HEK293 (cell line): ENCODE data around the gene UNC50.
A peak's percentile ranks its signal among the peaks of the same experiment; 100 is the strongest.

Experiments used
- CTCF ChIA-PET: fragments of 350-600 bp; formaldehyde crosslinking; extraction: SDS; loops from one replicate; lab custom pipeline; 2021; ENCODE audit warnings: antibody characterized with exemption; lab: Yijun Ruan, JAX
- POLR2A ChIA-PET: fragments of 300-600 bp; formaldehyde crosslinking; extraction: SDS; loops from one replicate; lab custom pipeline; 2020; ENCODE audit warnings: antibody characterized with exemption, inconsistent platforms; lab: Yijun Ruan, JAX
- H3K27ac ChIP-seq: fragments of 200-500 bp; sonication (Bioruptor generic); 2 replicates; pipeline ENCODE4 v1.5.1; 2014; ENCODE audit warnings: low read depth, low read length, control low read depth, inconsistent platforms; ENCODE audit errors: extremely low read depth
- H3K36me3 ChIP-seq, 2 experiments: fragments of 200-500 bp in 1 of 2; sonication (Bioruptor generic) in 1 of 2; 1 replicate in 1 of 2; 2 replicates in 1 of 2; pipeline ENCODE4 v1.5.1; 2014 to 2017; ENCODE audit warnings: inconsistent platforms in 2 of 2, low read length in 2 of 2; ENCODE audit not compliant: control insufficient read depth in 2 of 2, insufficient read depth in 1 of 2
- H3K4me1 ChIP-seq: fragments of 200-500 bp; sonication (Bioruptor generic); 2 replicates; pipeline ENCODE4 v1.5.1; 2014; ENCODE audit warnings: mild to moderate bottlenecking, low read length, inconsistent platforms; ENCODE audit not compliant: control insufficient read depth, insufficient read depth
- H3K4me3 ChIP-seq: 2 replicates; pipeline ENCODE4 v1.5.1; 2011; ENCODE audit warnings: low read depth, mild to moderate bottlenecking, control low read depth, low read length, moderate library complexity
- H3K9me3 ChIP-seq: fragments of 200-500 bp; sonication (Bioruptor generic); 2 replicates; pipeline ENCODE4 v1.5.1; 2014; ENCODE audit warnings: low read depth, low read length, inconsistent platforms; ENCODE audit not compliant: control insufficient read depth, insufficient read depth
- GFI1B ChIP-seq: fragments of 450-650 bp; formaldehyde crosslinking; IDR thresholded peaks from 2 replicates; pipeline ENCODE4 v1.5.1; 2016; ENCODE audit warnings: missing biosample characterization, missing genetic modification characterization
- GLIS1 ChIP-seq: fragments of 450-650 bp; formaldehyde crosslinking; IDR thresholded peaks from 2 replicates; pipeline ENCODE4 v1.5.1; 2016; ENCODE audit warnings: missing biosample characterization, missing genetic modification characterization
- SCRT2 ChIP-seq: fragments of 450-650 bp; formaldehyde crosslinking; IDR thresholded peaks from 2 replicates; pipeline ENCODE4 v1.5.1; 2016; ENCODE audit warnings: missing biosample characterization, missing genetic modification characterization
- TRIM28 ChIP-seq: IDR thresholded peaks from 2 replicates; pipeline ENCODE4 v1.6.1; 2011; ENCODE audit warnings: low read length, control low read depth, borderline replicate concordance
- ZBTB11 ChIP-seq: fragments of 450-650 bp; formaldehyde crosslinking; conservative IDR thresholded peaks from 2 replicates; pipeline ENCODE4 v1.5.1; 2016; ENCODE audit warnings: low read depth, missing biosample characterization, missing genetic modification characterization
- ZBTB26 ChIP-seq: fragments of 450-650 bp; formaldehyde crosslinking; optimal IDR thresholded peaks from 2 replicates; pipeline ENCODE3; 2016; ENCODE audit warnings: missing biosample characterization, mild to moderate bottlenecking, missing genetic modification characterization
- ZFHX2 ChIP-seq: fragments of 450-650 bp; formaldehyde crosslinking; conservative IDR thresholded peaks from 2 replicates; pipeline ENCODE4 v1.5.1; 2016; ENCODE audit warnings: missing biosample characterization, missing genetic modification characterization
- ZNF140 ChIP-seq: fragments of 450-650 bp; formaldehyde crosslinking; IDR thresholded peaks from 2 replicates; pipeline ENCODE4 v1.5.1; 2016; ENCODE audit warnings: missing biosample characterization, missing genetic modification characterization
- ZNF155 ChIP-seq: fragments of 450-650 bp; formaldehyde crosslinking; IDR thresholded peaks from 2 replicates; pipeline ENCODE4 v1.5.1; 2016; ENCODE audit warnings: missing biosample characterization, missing genetic modification characterization
- ZNF16 ChIP-seq: fragments of 450-650 bp; formaldehyde crosslinking; IDR thresholded peaks from 2 replicates; pipeline ENCODE4 v1.5.1; 2016; ENCODE audit warnings: low read depth, missing biosample characterization, missing genetic modification characterization
- ZNF202 ChIP-seq: fragments of 450-650 bp; formaldehyde crosslinking; IDR thresholded peaks from 2 replicates; pipeline ENCODE4 v1.5.1; 2016; ENCODE audit warnings: missing biosample characterization, missing genetic modification characterization, borderline replicate concordance
- ZNF311 ChIP-seq: fragments of 450-650 bp; formaldehyde crosslinking; IDR thresholded peaks from 2 replicates; pipeline ENCODE4 v1.5.1; 2017; ENCODE audit warnings: missing biosample characterization, missing genetic modification characterization, borderline replicate concordance
- ZNF324 ChIP-seq: fragments of 450-650 bp; formaldehyde crosslinking; IDR thresholded peaks from 2 replicates; pipeline ENCODE4 v1.5.1; 2016; ENCODE audit warnings: missing biosample characterization, missing genetic modification characterization
- ZNF394 ChIP-seq: fragments of 450-650 bp; formaldehyde crosslinking; IDR thresholded peaks from 2 replicates; pipeline ENCODE4 v1.5.1; 2016; ENCODE audit warnings: missing biosample characterization, missing genetic modification characterization, mild to moderate bottlenecking, moderate library complexity, borderline replicate concordance
- ZNF433 ChIP-seq: fragments of 450-650 bp; formaldehyde crosslinking; IDR thresholded peaks from 2 replicates; pipeline ENCODE4 v1.5.1; 2016; ENCODE audit warnings: missing biosample characterization, missing genetic modification characterization, low read depth
- ZNF510 ChIP-seq: fragments of 450-650 bp; formaldehyde crosslinking; IDR thresholded peaks from 2 replicates; pipeline ENCODE4 v1.5.1; 2018; ENCODE audit warnings: mild to moderate bottlenecking, missing genetic modification characterization, missing biosample characterization; ENCODE audit not compliant: insufficient replicate concordance
- ZNF624 ChIP-seq: fragments of 450-650 bp; formaldehyde crosslinking; IDR thresholded peaks from 2 replicates; pipeline ENCODE4 v1.5.1; 2017; ENCODE audit warnings: missing biosample characterization, missing genetic modification characterization
- ZNF785 ChIP-seq: fragments of 450-650 bp; formaldehyde crosslinking; IDR thresholded peaks from 2 replicates; pipeline ENCODE4 v1.5.1; 2016; ENCODE audit warnings: missing biosample characterization, missing genetic modification characterization
- ZNF792 ChIP-seq: fragments of 450-650 bp; formaldehyde crosslinking; IDR thresholded peaks from 2 replicates; pipeline ENCODE4 v1.5.1; 2016; ENCODE audit warnings: missing biosample characterization, missing genetic modification characterization
- ZSCAN16 ChIP-seq: fragments of 450-650 bp; formaldehyde crosslinking; IDR thresholded peaks from 2 replicates; pipeline ENCODE4 v1.5.1; 2016; ENCODE audit warnings: missing biosample characterization, missing genetic modification characterization
- TF ChIP-seq, protein P1 (sequence below): fragments of 450-650 bp; formaldehyde crosslinking; IDR thresholded peaks from 2 replicates; pipeline ENCODE4 v1.5.1; 2016; ENCODE audit warnings: missing biosample characterization, missing genetic modification characterization

The UNC50 gene

DNA sequence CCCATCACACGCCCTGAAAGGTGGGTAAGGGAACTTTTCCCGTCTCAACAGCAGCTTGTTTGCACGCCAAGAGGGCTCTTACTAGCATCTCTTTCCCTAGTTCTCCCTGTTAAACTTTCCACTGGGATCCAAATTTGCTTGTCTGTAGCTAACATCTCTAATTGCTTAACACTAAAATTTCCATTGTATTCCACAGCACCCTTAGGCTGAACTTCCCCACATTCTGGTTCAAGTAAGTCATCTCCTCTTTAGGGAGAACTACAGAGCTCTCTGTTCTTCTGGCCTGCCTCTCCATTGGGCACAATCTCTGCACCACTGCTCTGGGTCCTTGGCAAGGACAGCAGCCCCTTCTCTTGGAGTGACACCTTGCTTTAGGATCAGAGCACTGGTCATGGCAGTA, 24.0 kb downstream of the UNC50 start (continued):
- TF ChIP-seq ZBTB26 (tag by site-specific recombination) (no peak), ZNF16 (tag by site-specific recombination) (no peak), ZNF324 (tag by site-specific recombination) (no peak), ZBTB11 (tag by site-specific recombination) (no peak), ZNF624 (tag by site-specific recombination) (no peak), GFI1B (tag by site-specific recombination) (no peak)

- POLR2A ChIA-PET = no interaction called here
- H3K9me3 ChIP-seq = no peaks in the 10 kb centered on the region
- CTCF ChIA-PET = interaction anchor here (0.8 to 0.9 kb wide), 2 partner anchors 15 to 27 kb away, joined by 3 to 7 read pairs; no protein-coding TSS in a partner anchor
- H3K27ac ChIP-seq = no peak overlapping the region
- TF ChIP-seq TRIM28 (0 out of 2 replicates have a peak, but pooled peaks have one; percentile 31), ZSCAN16 (tag by site-specific recombination) (no peak), ZFHX2 (tag by site-specific recombination) (0 out of 2 replicates have a peak, but pooled peaks have one; percentile 13), ZNF324 (tag by site-specific recombination) (no peak), ZNF311 (tag by site-specific recombination) (no peak), SCRT2 (tag by site-specific recombination) (no peak)
- no peaks in the 10 kb centered on the region for H3K4me1 ChIP-seq
- H3K4me3 ChIP-seq = no peak overlapping the region
- H3K36me3 ChIP-seq = peaks cover 5 to 14% of the 10 kb centered on the region in 2 experiments; a peak in 2 of 3 replicates
Observed at GRCh38 chr2:98634406-98635092, 26.2 kb downstream of the UNC50 start.

DNA sequence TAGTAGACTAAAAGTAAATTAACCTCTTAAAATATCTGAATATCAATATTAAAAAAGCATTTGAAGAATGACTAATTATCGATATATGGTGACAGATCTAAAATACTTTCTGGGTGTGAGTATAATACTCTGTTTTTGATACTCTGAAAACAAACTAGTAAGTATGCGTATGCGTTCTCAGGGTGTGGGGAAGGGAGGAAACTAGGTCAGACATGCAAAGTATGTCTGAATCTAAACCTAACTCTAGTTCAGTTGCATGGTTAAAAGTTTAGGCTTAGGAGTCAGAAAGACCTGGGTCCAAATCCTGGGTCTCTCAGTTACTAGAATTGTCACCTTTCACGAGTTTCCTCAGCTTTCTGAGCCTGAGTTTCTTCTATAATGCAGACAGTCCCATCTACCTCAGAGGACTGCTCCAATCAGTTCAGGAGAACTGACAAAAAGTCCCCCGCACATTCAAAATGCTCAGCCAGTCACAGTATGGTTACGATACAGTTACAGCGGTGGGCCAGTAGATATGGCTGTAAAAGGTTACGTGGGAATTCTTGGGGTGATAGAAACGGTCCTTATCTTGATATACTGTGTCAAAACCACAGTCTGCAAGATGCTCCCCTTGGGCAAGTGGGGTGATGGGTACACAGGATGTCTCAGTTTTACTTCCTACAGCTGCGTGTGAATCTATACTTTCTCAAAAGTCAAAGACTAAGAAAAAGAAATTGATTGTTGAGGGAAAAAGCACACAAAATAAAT, 29.2 kb downstream of the UNC50 start:
- TF ChIP-seq ZNF202 (tag by site-specific recombination) (no peak), ZNF155 (tag by site-specific recombination) (no peak), ZNF140 (tag by site-specific recombination) (no peak), ZNF792 (tag by site-specific recombination) (no peak), ZNF510 (tag by site-specific recombination) (no peak), ZNF785 (tag by site-specific recombination) (no peak), GLIS1 (tag by site-specific recombination) (no peak), ZNF394 (tag by site-specific recombination) (no peak), ZNF433 (no peak)
- TF ChIP-seq, protein P1, sequence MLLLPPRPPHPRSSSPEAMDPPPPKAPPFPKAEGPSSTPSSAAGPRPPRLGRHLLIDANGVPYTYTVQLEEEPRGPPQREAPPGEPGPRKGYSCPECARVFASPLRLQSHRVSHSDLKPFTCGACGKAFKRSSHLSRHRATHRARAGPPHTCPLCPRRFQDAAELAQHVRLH = no peak
- TF ChIP-seq, all 188 proteins: peak for 0
- no peak overlapping the region for H3K4me3 ChIP-seq
- ChIA-PET CTCF (no interaction called here), POLR2A (no interaction called here)
- H3K36me3 ChIP-seq = peaks cover 5 to 15% of the 10 kb centered on the region in 2 experiments; a peak in 2 of 3 replicates
- no peaks in the 10 kb centered on the region for H3K4me1 ChIP-seq
- no peaks in the 10 kb centered on the region for H3K9me3 ChIP-seq
- no peak overlapping the region for H3K27ac ChIP-seq
